Measurements from ENCODE around the gene IKZF4.
"Not testable (repeated sequence)": the region's sequence is repeated elsewhere in the genome, so short reads cannot be mapped to it uniquely, and the experiment has no call there.

Gene IKZF4

GRCh38 chr12:56041552-56042429, 20.9 kb downstream of the IKZF4 start, which contains the start of gene RPS26:
RPS26 (plus strand) TSS chr12:56041918; CDS start chr12:56042167, 249 bp downstream.
- peak; percentile 84 to 96 (median 92) for DNase-seq

GRCh38 chr12:56042430-56042813, 21.6 kb downstream of the IKZF4 start:
- not testable (repeated sequence) for DNase-seq

- no peak for DNase-seq
These were observed 22.0 kb downstream of the IKZF4 start for GRCh38 chr12:56042843-56043242.

- DNase-seq = no peak
These were observed 25.4 kb downstream of the IKZF4 start for GRCh38 chr12:56046027-56046780.

- DNase-seq = no peak
These were observed 32.6 kb downstream of the IKZF4 start for GRCh38 chr12:56053407-56053893.

GRCh38 chr12:56059964-56060363, 39.1 kb downstream of the IKZF4 start:
- not testable (repeated sequence) for DNase-seq

- no peak for DNase-seq
These were observed 41.1 kb downstream of the IKZF4 start for GRCh38 chr12:56061982-56062381.

GRCh38 chr12:56062996-56063395, 42.2 kb downstream of the IKZF4 start:
- no peak for DNase-seq

- no peak for DNase-seq
These were observed 50.8 kb downstream of the IKZF4 start for GRCh38 chr12:56071648-56072047.

GRCh38 chr12:56074396-56074795, 53.6 kb downstream of the IKZF4 start:
- no peak for DNase-seq

- DNase-seq = not testable (repeated sequence)
These were observed 57.1 kb downstream of the IKZF4 start for GRCh38 chr12:56077966-56078365.

GRCh38 chr12:56078427-56078826, 57.6 kb downstream of the IKZF4 start:
- DNase-seq = no peak

- peak in 5 of 6 experiments; percentile 9 to 44 (median 36) for DNase-seq
These were observed 58.3 kb downstream of the IKZF4 start for GRCh38 chr12:56078931-56079722.

- DNase-seq = peak in 5 of 6 experiments; percentile 24 to 55 (median 48)
These were observed 59.1 kb downstream of the IKZF4 start, which contains the start of gene ERBB3 for GRCh38 chr12:56079723-56080555. ERBB3 (plus strand) TSS chr12:56080165; CDS start chr12:56080301, 136 bp downstream.

- DNase-seq = no peak
These were observed 59.8 kb downstream of the IKZF4 start for GRCh38 chr12:56080556-56081138.

- DNase-seq = no peak
These were observed 60.8 kb downstream of the IKZF4 start for GRCh38 chr12:56081393-56082347.

- DNase-seq = no peak
These were observed 61.5 kb downstream of the IKZF4 start for GRCh38 chr12:56082382-56082781.

GRCh38 chr12:56082967-56083366, 62.1 kb downstream of the IKZF4 start:
- no peak for DNase-seq

- no peak for DNase-seq
These were observed 64.2 kb downstream of the IKZF4 start for GRCh38 chr12:56084958-56085543.

GRCh38 chr12:56086096-56086495, 65.3 kb downstream of the IKZF4 start:
- DNase-seq = no peak

Data from stimulated activated naive CD4-positive, alpha-beta T cell (primary cell).